ENCODE data around the gene ENTR1.

The ENTR1 gene

DNA sequence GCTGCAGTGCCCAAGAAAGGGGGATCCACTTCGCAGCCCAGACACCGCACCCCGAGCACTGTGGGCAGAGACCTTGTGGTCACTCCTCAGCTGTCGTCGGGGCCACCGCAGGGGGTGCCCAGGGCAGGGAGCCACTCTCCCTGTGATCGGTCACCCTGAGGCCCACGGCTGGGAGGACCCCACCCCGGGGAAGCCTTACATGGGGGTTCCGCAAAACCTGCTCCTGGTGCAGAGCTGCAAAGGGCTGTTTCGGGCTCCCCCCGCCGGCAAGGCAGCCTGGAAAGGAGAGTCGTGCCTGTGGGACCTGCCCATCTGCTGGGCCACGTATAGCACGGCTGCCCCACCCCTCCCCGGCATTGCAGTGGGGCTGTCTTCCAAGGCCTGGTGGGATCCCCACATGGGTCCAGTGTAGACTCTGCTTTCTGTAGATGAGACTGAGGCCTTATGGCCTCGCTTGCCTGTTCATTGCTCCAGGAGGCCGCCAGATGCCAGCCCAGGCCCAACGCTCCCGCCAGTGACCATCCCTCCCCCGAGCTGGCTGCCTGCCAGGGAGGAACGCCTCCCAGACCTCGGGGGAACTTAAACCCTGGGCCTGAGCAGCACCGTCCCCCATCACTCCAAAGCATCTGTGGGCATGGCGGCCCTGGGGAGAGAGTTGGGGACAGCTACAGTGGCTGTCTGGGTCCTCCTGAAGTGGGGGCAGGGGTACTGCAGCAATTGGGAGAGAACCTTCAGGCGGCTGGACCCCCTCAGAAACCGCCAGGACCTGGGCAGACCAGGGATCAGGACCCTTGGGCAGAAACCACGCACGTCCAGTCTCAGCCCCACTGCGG lies 45.3 kb downstream of the ENTR1 start:
- DNase-seq (ENCODE audit: low spot score) = no peak

DNA sequence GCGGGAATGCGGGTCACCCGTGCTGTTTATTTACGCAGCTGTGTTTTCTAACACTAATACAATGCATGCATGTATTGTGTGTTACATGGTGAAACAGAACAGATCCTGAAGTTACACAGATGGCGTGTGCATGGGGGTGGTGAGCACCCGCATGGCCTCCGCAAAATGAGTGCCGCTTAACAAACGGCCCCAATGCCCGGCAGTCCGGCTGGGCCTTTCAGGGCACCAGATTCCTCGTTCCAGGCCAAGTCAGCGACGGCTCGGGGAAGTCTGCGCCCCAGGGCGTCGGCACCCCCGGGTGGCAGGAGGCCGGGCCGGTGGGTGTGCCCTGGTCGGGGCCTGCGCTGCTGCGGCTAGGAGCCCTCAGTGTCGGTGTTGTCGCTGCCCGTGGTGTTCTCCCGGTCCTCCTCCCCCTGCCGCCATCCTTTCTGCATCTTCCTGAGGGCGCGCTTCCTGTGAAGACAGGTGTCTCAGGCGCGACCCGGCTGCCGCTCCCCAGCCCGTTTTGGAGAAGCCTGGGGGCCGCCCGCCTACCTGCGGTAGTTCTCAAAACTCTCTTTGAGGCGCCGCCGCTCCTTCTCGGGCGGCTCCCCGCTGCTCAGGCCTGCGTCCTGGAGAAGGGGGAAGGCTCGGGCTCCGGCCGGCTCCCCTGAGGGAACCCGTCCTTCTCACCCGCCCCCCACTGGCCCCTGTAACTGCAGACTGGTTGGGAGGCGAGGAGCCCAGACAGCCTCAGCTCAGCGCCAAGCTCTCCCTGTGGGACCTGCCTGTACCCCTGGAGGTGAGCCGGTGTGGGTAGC lies 46.3 kb downstream of the ENTR1 start:
- H3K4me3 ChIP-seq = peak overlapping the region; percentile 92
- no peak overlapping the region for H3K27ac ChIP-seq
- TF ChIP-seq, protein P1, sequence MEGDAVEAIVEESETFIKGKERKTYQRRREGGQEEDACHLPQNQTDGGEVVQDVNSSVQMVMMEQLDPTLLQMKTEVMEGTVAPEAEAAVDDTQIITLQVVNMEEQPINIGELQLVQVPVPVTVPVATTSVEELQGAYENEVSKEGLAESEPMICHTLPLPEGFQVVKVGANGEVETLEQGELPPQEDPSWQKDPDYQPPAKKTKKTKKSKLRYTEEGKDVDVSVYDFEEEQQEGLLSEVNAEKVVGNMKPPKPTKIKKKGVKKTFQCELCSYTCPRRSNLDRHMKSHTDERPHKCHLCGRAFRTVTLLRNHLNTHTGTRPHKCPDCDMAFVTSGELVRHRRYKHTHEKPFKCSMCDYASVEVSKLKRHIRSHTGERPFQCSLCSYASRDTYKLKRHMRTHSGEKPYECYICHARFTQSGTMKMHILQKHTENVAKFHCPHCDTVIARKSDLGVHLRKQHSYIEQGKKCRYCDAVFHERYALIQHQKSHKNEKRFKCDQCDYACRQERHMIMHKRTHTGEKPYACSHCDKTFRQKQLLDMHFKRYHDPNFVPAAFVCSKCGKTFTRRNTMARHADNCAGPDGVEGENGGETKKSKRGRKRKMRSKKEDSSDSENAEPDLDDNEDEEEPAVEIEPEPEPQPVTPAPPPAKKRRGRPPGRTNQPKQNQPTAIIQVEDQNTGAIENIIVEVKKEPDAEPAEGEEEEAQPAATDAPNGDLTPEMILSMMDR (IDR thresholded peaks at IDR 0.05) = peak; percentile 42
- no peak for DNase-seq (ENCODE audit: low spot score)

More for the DNA sequence above, 45.3 kb downstream of the ENTR1 start:
- TF ChIP-seq, protein P1 (IDR thresholded peaks at IDR 0.05) = no peak
- Histone ChIP-seq H3K27ac (no peak overlapping the region), H3K4me3 (no peak overlapping the region)

DNA sequence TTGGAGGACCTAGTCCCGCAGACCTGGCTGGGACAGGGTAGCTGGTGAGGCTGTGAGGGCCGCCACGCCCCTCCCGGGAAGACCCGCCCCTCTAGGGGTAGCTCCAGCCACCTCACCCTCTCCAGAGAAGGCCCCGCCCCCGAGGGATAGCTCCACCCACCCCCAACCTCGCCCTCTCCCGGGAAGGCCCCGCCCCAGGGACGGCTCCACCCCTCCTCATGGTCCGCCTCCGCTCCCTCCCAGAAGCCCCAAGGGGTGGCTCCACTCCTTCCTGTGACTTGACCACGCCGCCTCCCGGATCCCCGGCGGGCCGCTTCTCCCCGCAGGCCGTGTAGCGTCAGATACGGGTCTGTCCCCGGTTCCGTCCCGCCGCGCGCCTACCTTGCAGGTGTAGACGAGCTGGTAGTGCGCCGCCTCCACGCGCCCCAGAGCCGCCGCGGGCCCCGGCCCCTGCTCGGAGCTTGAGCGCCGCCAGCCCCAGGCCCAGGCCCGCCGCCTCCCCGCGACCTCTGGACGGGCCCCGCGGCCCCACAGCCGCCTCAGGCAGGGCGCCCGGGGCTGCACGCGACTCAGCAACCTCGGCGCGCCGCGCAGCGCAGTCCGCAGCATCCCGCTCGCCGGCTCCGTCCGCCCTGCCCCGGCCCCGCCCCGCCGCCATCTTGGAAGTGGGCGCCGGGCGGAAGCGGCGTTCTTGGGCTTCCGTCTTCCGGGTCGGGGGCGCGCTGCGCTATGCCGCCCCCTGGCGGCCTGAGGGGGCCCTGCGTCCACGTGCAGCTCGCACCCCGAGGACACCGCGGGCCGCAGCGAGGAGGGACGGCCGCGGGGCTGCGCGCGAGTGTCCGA lies 47.1 kb downstream of the ENTR1 start, which contains the start of gene DNLZ:
Gene DNLZ, minus strand, starts transcription at position 639 of the 843 bp plus-strand sequence. Its CDS starts 30 bp downstream, at position 609.
- H3K27ac ChIP-seq = peak within 1 kb of the TSS; percentile 54 to 99
- TF ChIP-seq, protein P1 (IDR thresholded peaks at IDR 0.05) = peak; percentile 98
- DNase-seq (ENCODE audit: low spot score) = peak; percentile 98
- H3K4me3 ChIP-seq = peak within 1 kb of the TSS; percentile 92

DNA sequence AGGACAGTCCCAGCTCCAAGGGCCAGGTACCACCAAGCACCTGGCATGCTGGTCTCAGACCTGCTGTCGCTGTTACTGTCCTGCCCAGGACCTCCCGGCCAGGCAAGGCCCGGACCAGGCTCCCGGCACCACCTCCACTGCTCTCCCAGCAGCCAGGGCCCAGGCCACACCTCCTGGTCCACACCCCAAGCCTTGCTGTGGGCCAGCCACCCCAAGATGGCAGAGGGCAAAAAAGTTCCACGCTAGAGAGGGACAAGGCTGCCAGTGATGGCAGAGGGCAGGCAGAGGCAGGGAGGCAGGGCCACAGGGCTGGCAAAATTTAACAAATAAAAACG lies 48.0 kb downstream of the ENTR1 start:
- Histone ChIP-seq H3K27ac (peak overlapping the region in 1 of 2 donors; percentile 99), H3K4me3 (no peak overlapping the region)
- no peak for DNase-seq (ENCODE audit: low spot score)
- TF ChIP-seq, protein P1 (IDR thresholded peaks at IDR 0.05) = no peak

DNA sequence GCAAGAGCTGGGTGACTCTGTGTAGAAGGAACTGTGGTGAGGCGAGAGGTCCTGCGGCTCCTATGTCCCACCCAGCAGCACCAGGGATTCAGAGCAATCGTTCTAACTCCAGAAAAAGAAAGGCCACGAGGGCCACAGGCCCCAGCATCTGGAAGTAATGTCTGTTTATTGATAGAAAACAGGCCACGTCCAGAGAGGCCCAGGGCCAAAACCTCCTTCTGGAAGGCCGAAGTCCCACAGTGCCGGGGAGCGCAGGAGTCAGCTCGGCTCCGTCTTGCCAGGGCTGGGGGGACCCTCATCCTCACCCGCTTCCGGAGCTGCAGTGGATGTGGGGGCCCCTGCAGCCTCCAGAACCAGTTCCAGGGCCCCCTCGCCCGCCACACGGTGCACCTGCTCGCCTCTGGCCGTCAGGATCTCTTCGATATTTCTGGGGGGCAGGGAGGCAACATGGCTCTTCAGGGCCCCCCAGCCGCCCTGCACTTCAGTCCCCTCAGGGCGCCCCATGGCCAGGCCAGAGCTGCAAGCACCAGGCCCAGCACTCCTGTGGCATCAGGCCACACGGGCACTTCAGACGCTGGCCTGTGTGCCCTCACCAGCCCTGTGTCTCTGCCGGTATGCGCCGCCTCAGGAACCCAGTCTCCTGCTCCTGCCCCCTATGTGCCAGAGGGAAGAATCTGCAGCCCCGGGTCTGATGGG lies 48.5 kb downstream of the ENTR1 start:
- TF ChIP-seq, protein P1 (IDR thresholded peaks at IDR 0.05) = no peak
- no peak for DNase-seq (ENCODE audit: low spot score)
- no peak overlapping the region for H3K4me3 ChIP-seq
- H3K27ac ChIP-seq = peak overlapping the region in 1 of 2 donors; percentile 26

DNA sequence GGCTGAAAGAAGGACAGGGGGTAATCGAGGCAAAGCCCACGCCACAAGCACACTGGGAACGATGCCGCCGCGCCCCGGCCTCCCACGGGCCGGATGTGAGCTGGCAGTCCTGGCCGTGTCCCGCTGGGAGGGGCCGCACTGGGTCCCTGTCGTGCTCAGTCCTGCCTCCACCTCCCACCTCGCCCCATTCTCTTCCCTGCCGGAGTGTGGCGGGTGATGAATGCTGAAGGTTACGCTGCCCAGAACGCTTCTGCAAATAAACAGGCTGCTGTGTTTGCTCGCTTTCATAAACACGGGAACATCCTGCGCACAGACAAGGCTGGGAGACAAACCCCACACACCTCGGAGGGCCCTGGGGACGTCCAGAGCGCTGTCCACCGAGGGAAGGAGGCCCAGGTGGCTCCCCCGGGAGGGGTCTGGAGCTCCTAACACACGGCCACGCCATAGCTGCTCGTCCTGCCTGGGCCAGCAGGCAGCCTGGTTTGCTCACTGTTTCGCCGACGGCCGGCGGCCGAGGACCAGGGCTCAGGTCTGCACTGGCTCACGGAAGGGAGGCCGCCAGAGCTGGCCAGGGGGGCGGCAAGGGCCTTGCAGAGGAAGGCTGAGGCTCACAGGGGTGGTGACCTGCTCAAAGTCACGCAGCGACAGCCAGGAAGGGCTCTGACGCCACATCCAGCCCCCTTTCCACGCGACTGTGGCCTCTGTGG lies 49.2 kb downstream of the ENTR1 start:
- no peak overlapping the region for H3K4me3 ChIP-seq
- TF ChIP-seq, protein P1 (IDR thresholded peaks at IDR 0.05) = no peak
- DNase-seq (ENCODE audit: low spot score) = no peak
- peak overlapping the region in 1 of 2 donors; percentile 26 for H3K27ac ChIP-seq
